ENCODE results near the gene RASGRF1.
"Not testable (repeated sequence)": the region's sequence is repeated elsewhere in the genome, so short reads cannot be mapped to it uniquely, and the experiment has no call there.

RASGRF1 gene

GRCh38 chr15:78937132-78937739 lies 153.3 kb downstream of the RASGRF1 start:
- in situ Hi-C loops (cut with MboI; ENCODE audit: low sequenced_read_pairs), result no loop called here

GRCh38 chr15:78934655-78935023 lies 155.9 kb downstream of the RASGRF1 start:
- in situ Hi-C loops (cut with MboI; ENCODE audit: low sequenced_read_pairs), result no loop called here

- in situ Hi-C loops (cut with MboI; ENCODE audit: low sequenced_read_pairs), result no loop called here
Measured at GRCh38 chr15:78933823-78934654, 156.5 kb downstream of the RASGRF1 start.

- in situ Hi-C loops (cut with MboI; ENCODE audit: low sequenced_read_pairs), result no loop called here
Measured at GRCh38 chr15:78933187-78933822, 157.3 kb downstream of the RASGRF1 start.

- in situ Hi-C loops (cut with MboI; ENCODE audit: low sequenced_read_pairs), result no loop called here
Measured at GRCh38 chr15:78932258-78932808, 158.2 kb downstream of the RASGRF1 start.

GRCh38 chr15:78931439-78932257 lies 158.9 kb downstream of the RASGRF1 start:
- in situ Hi-C loops (cut with MboI; ENCODE audit: low sequenced_read_pairs), result no loop called here

- in situ Hi-C loops (cut with MboI; ENCODE audit: low sequenced_read_pairs), result no loop called here
Measured at GRCh38 chr15:78930577-78931388, 159.8 kb downstream of the RASGRF1 start.

- in situ Hi-C loops (cut with MboI; ENCODE audit: low sequenced_read_pairs), result no loop called here
Measured at GRCh38 chr15:78929536-78930264, 160.9 kb downstream of the RASGRF1 start.

GRCh38 chr15:78928616-78929093 lies 161.9 kb downstream of the RASGRF1 start:
- in situ Hi-C loops (cut with MboI; ENCODE audit: low sequenced_read_pairs), result no loop called here

GRCh38 chr15:78928176-78928575 lies 162.4 kb downstream of the RASGRF1 start:
- in situ Hi-C loops (cut with MboI; ENCODE audit: low sequenced_read_pairs), result not testable (repeated sequence)

- in situ Hi-C loops (cut with MboI; ENCODE audit: low sequenced_read_pairs), result no loop called here
Measured at GRCh38 chr15:78927077-78927790, 163.3 kb downstream of the RASGRF1 start.

GRCh38 chr15:78925956-78926743 lies 164.4 kb downstream of the RASGRF1 start:
- in situ Hi-C loops (cut with MboI; ENCODE audit: low sequenced_read_pairs), result no loop called here

- in situ Hi-C loops (cut with MboI; ENCODE audit: low sequenced_read_pairs), result no loop called here
Measured at GRCh38 chr15:78925076-78925624, 165.4 kb downstream of the RASGRF1 start.

GRCh38 chr15:78923480-78924360 lies 166.9 kb downstream of the RASGRF1 start:
- in situ Hi-C loops (cut with MboI; ENCODE audit: low sequenced_read_pairs), result no loop called here

GRCh38 chr15:78923015-78923414 lies 167.6 kb downstream of the RASGRF1 start:
- in situ Hi-C loops (cut with MboI; ENCODE audit: low sequenced_read_pairs), result no loop called here

- in situ Hi-C loops (cut with MboI; ENCODE audit: low sequenced_read_pairs), result no loop called here
Measured at GRCh38 chr15:78922527-78922926, 168.1 kb downstream of the RASGRF1 start.
